ENCODE measurements around the gene TRIM33. TPM values are rescaled to one million over a fixed set of nuclear protein-coding genes. Genes with fewer than 3 reads are reported as not detected.

Gene TRIM33
- total and polyA plus RNA-seq, 10 of the 15 experiments (the other 5 are each of a cell fraction or from before 2014, with no cell fraction given): 9.0 to 40.3 (median 22.0) TPM

GRCh38 chr1:114379358-114379757, 131.6 kb downstream of the TRIM33 start:
- no peak overlapping the region for H3K4me2 ChIP-seq (ENCODE audit: control insufficient read depth, insufficient read depth)
- no TSS peak for BruUV-seq (replicated peaks)
- H3K27ac ChIP-seq (ENCODE audit: control insufficient read depth, insufficient read depth): no peak overlapping the region
- no peaks in the 10 kb centered on the region for H3K27me3 ChIP-seq (replicated peaks in 1 of 2; ENCODE audit: control insufficient read depth in 2 of 2, insufficient read depth in 2 of 2, low read length in 1 of 2)
- ChIA-PET SMC1A (ENCODE audit: uncharacterized antibody, unreplicated experiment) (interaction anchor here (0.6 to 1.1 kb wide), 2 partner anchors 32 to 230 kb away, joined by 3 to 4 read pairs; no protein-coding TSS in a partner anchor), POLR2A (no interaction called here), RAD21 (ENCODE audit: unreplicated experiment) (no interaction called here), CTCF (interaction anchor here (0.6 to 1.9 kb wide), 3 partner anchors 9 to 668 kb away, joined by 3 to 4 read pairs (median 3); no protein-coding TSS in a partner anchor)
- no peak overlapping the region for H3K9ac ChIP-seq (ENCODE audit: control insufficient read depth, insufficient read depth, low read length)
- TF ChIP-seq RCOR1 (conservative IDR thresholded peaks at IDR 0.05; ENCODE audit: low read depth, low read length): no peak
- no peak for TF ChIP-seq KDM1A (IDR thresholded peaks at IDR 0.05; ENCODE audit: borderline replicate concordance)
- TF ChIP-seq, protein P1, sequence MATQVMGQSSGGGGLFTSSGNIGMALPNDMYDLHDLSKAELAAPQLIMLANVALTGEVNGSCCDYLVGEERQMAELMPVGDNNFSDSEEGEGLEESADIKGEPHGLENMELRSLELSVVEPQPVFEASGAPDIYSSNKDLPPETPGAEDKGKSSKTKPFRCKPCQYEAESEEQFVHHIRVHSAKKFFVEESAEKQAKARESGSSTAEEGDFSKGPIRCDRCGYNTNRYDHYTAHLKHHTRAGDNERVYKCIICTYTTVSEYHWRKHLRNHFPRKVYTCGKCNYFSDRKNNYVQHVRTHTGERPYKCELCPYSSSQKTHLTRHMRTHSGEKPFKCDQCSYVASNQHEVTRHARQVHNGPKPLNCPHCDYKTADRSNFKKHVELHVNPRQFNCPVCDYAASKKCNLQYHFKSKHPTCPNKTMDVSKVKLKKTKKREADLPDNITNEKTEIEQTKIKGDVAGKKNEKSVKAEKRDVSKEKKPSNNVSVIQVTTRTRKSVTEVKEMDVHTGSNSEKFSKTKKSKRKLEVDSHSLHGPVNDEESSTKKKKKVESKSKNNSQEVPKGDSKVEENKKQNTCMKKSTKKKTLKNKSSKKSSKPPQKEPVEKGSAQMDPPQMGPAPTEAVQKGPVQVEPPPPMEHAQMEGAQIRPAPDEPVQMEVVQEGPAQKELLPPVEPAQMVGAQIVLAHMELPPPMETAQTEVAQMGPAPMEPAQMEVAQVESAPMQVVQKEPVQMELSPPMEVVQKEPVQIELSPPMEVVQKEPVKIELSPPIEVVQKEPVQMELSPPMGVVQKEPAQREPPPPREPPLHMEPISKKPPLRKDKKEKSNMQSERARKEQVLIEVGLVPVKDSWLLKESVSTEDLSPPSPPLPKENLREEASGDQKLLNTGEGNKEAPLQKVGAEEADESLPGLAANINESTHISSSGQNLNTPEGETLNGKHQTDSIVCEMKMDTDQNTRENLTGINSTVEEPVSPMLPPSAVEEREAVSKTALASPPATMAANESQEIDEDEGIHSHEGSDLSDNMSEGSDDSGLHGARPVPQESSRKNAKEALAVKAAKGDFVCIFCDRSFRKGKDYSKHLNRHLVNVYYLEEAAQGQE (IDR thresholded peaks at IDR 0.05; ENCODE audit: low read depth, low read length): no peak
- no peak for TF ChIP-seq EP300 (IDR thresholded peaks at IDR 0.05; ENCODE audit: borderline replicate concordance in 1 of 2, control insufficient read depth in 1 of 2, low read depth in 2 of 2, low read length in 2 of 2)
- TF ChIP-seq JUND (IDR thresholded peaks at IDR 0.05; ENCODE audit: low read depth, low read length): no peak
- TF ChIP-seq KLF5 (IDR thresholded peaks at IDR 0.05; ENCODE audit: partially characterized antibody): no peak
- no peak for TF ChIP-seq POLR2AphosphoS2 (IDR thresholded peaks at IDR 0.05; ENCODE audit: low read depth, low read length)
- in situ Hi-C loops (cut with MboI): no loop called here
- H3K9me3 ChIP-seq (replicated peaks; ENCODE audit: control insufficient read depth, insufficient read depth, low read length): no peaks in the 10 kb centered on the region
- ATAC-seq: no peak
- no peak for FAIRE-seq
- H3K4me1 ChIP-seq (ENCODE audit: control insufficient read depth, insufficient read depth, low read length): no peaks in the 10 kb centered on the region
- intact Hi-C loops (cut with micrococcal nuclease; ENCODE audit: unreplicated experiment): no loop called here
- H4K20me1 ChIP-seq (ENCODE audit: control insufficient read depth, insufficient read depth): no peaks in the 10 kb centered on the region
- 50% methylated on average over 2 of the region's 2 CpGs for WGBS (ENCODE audit: insufficient coverage, insufficient replicate concordance, low lambda C conversion rate, missing lambda C conversion rate)
- no peak for DNase-seq (ENCODE audit: low read depth, low spot score)
- H3K4me3 ChIP-seq: no peak overlapping the region
- H2AFZ ChIP-seq (ENCODE audit: control insufficient read depth, low read depth, low read length): no peak overlapping the region
- no peaks in the 10 kb centered on the region for H3K36me3 ChIP-seq (ENCODE audit: control insufficient read depth in 2 of 2, insufficient read depth in 2 of 2, low read length in 1 of 2)
- no peaks in the 10 kb centered on the region for H3K79me2 ChIP-seq (ENCODE audit: control insufficient read depth, insufficient read depth, low read length)
